SW480 (cell line): Measurements from ENCODE around the gene BABAM2.
"Not testable (repeated sequence)": the region's sequence is repeated elsewhere in the genome, so short reads cannot be mapped to it uniquely, and the experiment has no call there.

Source experiments
- DNase-seq: peaks from one replicate; pipeline ENCODE4 v3.0.0-alpha.2; 2016; ENCODE audit warnings: low spot score

The BABAM2 gene

GRCh38 chr2:27890146-27890923, at the start of gene BABAM2, which contains the start of gene RBKS:
TSS of gene BABAM2 (plus strand) at chr2:27890729. CDS start at chr2:27894557, 3,828 bp downstream.
TSS of gene RBKS (minus strand) at chr2:27890387. CDS start at chr2:27890345, 42 bp downstream.
- DNase-seq, result peak; percentile 90

- DNase-seq, result no peak
Measured at GRCh38 chr2:27842894-27843293, 47.6 kb upstream of the BABAM2 start.

GRCh38 chr2:27843992-27844391, 46.5 kb upstream of the BABAM2 start:
- no peak for DNase-seq

GRCh38 chr2:27844821-27845255, 45.7 kb upstream of the BABAM2 start:
- DNase-seq, result no peak

GRCh38 chr2:27847333-27847732, 43.2 kb upstream of the BABAM2 start:
- DNase-seq, result no peak

- DNase-seq, result no peak
Measured at GRCh38 chr2:27849558-27850205, 40.8 kb upstream of the BABAM2 start.

GRCh38 chr2:27852691-27853090, 37.8 kb upstream of the BABAM2 start:
- no peak for DNase-seq

GRCh38 chr2:27854229-27854862, 36.2 kb upstream of the BABAM2 start:
- DNase-seq, result no peak

GRCh38 chr2:27855476-27855875, 35.1 kb upstream of the BABAM2 start:
- DNase-seq, result no peak

- DNase-seq, result no peak
Measured at GRCh38 chr2:27856386-27856785, 34.1 kb upstream of the BABAM2 start.

GRCh38 chr2:27856956-27857355, 33.6 kb upstream of the BABAM2 start:
- no peak for DNase-seq

GRCh38 chr2:27857417-27858172, 32.9 kb upstream of the BABAM2 start:
- DNase-seq, result no peak

- DNase-seq, result no peak
Measured at GRCh38 chr2:27860111-27860510, 30.4 kb upstream of the BABAM2 start.

GRCh38 chr2:27863146-27863545, 27.4 kb upstream of the BABAM2 start:
- no peak for DNase-seq

GRCh38 chr2:27863955-27864354, 26.6 kb upstream of the BABAM2 start:
- not testable (repeated sequence) for DNase-seq

GRCh38 chr2:27866237-27866636, 24.3 kb upstream of the BABAM2 start:
- DNase-seq, result no peak

GRCh38 chr2:27869763-27870162, 20.8 kb upstream of the BABAM2 start:
- no peak for DNase-seq

- DNase-seq, result no peak
Measured at GRCh38 chr2:27870724-27871123, 19.8 kb upstream of the BABAM2 start.

- no peak for DNase-seq
Measured at GRCh38 chr2:27871802-27872201, 18.7 kb upstream of the BABAM2 start.

- no peak for DNase-seq
Measured at GRCh38 chr2:27873091-27873490, 17.4 kb upstream of the BABAM2 start.

GRCh38 chr2:27875089-27875881, 15.2 kb upstream of the BABAM2 start:
- no peak for DNase-seq
